Loucy (cell line): ENCODE data around the gene MDM2.

Experiments used
- H2AFZ ChIP-seq: fragments of 200-600 bp; sonication (generic); 2 replicates; pipeline ENCODE4 v1.6.0; 2016; ENCODE audit warnings: antibody characterized with exemption, mild to moderate bottlenecking, low read length, moderate library complexity
- H3F3A ChIP-seq: fragments of 200-600 bp; 2 replicates; pipeline ENCODE4 v1.6.0; 2016; ENCODE audit warnings: antibody characterized with exemption, low read depth, mild to moderate bottlenecking
- H3K27me3 ChIP-seq: fragments of 200-600 bp; sonication (generic); 2 replicates; pipeline ENCODE4 v1.6.1; 2014; ENCODE audit warnings: low read length, mild to moderate bottlenecking; ENCODE audit not compliant: insufficient read depth, poor library complexity, severe bottlenecking
- H3K36me3 ChIP-seq: fragments of 200-600 bp; sonication (generic); 2 replicates; pipeline ENCODE4 v1.6.1; 2016; ENCODE audit warnings: low read length; ENCODE audit not compliant: insufficient read depth
- H3K4me1 ChIP-seq: fragments of 200-600 bp; sonication (generic); 2 replicates; pipeline ENCODE4 v1.5.1; 2014; ENCODE audit warnings: low read length, mild to moderate bottlenecking; ENCODE audit not compliant: insufficient read depth, poor library complexity, severe bottlenecking
- H3K4me2 ChIP-seq: fragments of 200-600 bp; sonication (generic); 2 replicates; pipeline ENCODE4 v1.6.0; 2014; ENCODE audit warnings: antibody characterized with exemption, low read length, low read depth, mild to moderate bottlenecking; ENCODE audit not compliant: poor library complexity, severe bottlenecking
- H3K4me3 ChIP-seq: fragments of 200-600 bp; sonication (generic); 2 replicates; pipeline ENCODE4 v1.5.1; 2014; ENCODE audit warnings: low read length, mild to moderate bottlenecking, mixed read lengths; ENCODE audit not compliant: poor library complexity, severe bottlenecking
- H3K79me2 ChIP-seq: fragments of 200-600 bp; sonication (generic); 2 replicates; pipeline ENCODE4 v1.6.1; 2014; ENCODE audit warnings: low read length; ENCODE audit not compliant: insufficient read depth
- H3K9ac ChIP-seq: fragments of 200-600 bp; sonication (generic); 2 replicates; pipeline ENCODE4 v1.6.0; 2014; ENCODE audit warnings: mild to moderate bottlenecking, low read depth, low read length, moderate library complexity; ENCODE audit not compliant: poor library complexity, severe bottlenecking
- H3K9me2 ChIP-seq: fragments of 200-600 bp; sonication (generic); replicated peaks from 2 replicates; pipeline ENCODE4 v1.6.1; 2016; ENCODE audit warnings: low read depth, low read length, mixed read lengths
- H3K9me3 ChIP-seq: fragments of 200-600 bp; sonication (generic); 2 replicates; pipeline ENCODE4 v1.6.1; 2014; ENCODE audit warnings: mild to moderate bottlenecking, antibody characterized with exemption, low read length, low read depth; ENCODE audit not compliant: insufficient read depth
- H4K20me1 ChIP-seq: fragments of 200-600 bp; sonication (generic); 2 replicates; pipeline ENCODE4 v1.6.0; 2014; ENCODE audit warnings: antibody characterized with exemption, low read length, mild to moderate bottlenecking; ENCODE audit not compliant: insufficient read depth, poor library complexity, severe bottlenecking
- CTCF ChIP-seq: fragments of 200-600 bp; sonication (generic); conservative IDR thresholded peaks from 2 replicates; pipeline ENCODE4 v1.5.1; 2014; ENCODE audit warnings: mild to moderate bottlenecking, antibody characterized with exemption, low read length
- EZH2phosphoT487 ChIP-seq: fragments of 200-600 bp; IDR thresholded peaks from 2 replicates; pipeline ENCODE4 v1.6.1; 2018; ENCODE audit warnings: antibody characterized with exemption, mild to moderate bottlenecking, moderate library complexity, borderline replicate concordance

Gene MDM2

GRCh38 chr12:68791897-68792481 lies 16.0 kb upstream of the MDM2 start:
- H3K27me3 ChIP-seq = no peaks in the 10 kb centered on the region
- H3K9me3 ChIP-seq = no peaks in the 10 kb centered on the region
- H2AFZ ChIP-seq = no peak overlapping the region
- H3F3A ChIP-seq = no peaks in the 10 kb centered on the region
- H3K4me2 ChIP-seq = no peak overlapping the region
- no peaks in the 10 kb centered on the region for H3K36me3 ChIP-seq
- H3K4me3 ChIP-seq = no peak overlapping the region
- no peaks in the 10 kb centered on the region for H3K79me2 ChIP-seq
- TF ChIP-seq CTCF (no peak), EZH2phosphoT487 (no peak)
- peaks cover 16% of the 10 kb centered on the region for H3K4me1 ChIP-seq
- no peaks in the 10 kb centered on the region for H3K9me2 ChIP-seq
- no peaks in the 10 kb centered on the region for H4K20me1 ChIP-seq
- H3K9ac ChIP-seq = no peak overlapping the region

- TF ChIP-seq EZH2phosphoT487 = no peak
- no peak for TF ChIP-seq CTCF
- Histone ChIP-seq H3F3A (no peaks in the 10 kb centered on the region), H3K27me3 (no peaks in the 10 kb centered on the region), H3K4me3 (no peak overlapping the region), H3K36me3 (no peaks in the 10 kb centered on the region), H3K79me2 (no peaks in the 10 kb centered on the region), H3K4me1 (peaks cover 9% of the 10 kb centered on the region), H3K9me2 (no peaks in the 10 kb centered on the region), H3K4me2 (peak overlapping the region; percentile 21), H2AFZ (peak overlapping the region; percentile 74), H3K9me3 (no peaks in the 10 kb centered on the region), H4K20me1 (no peaks in the 10 kb centered on the region), H3K9ac (peak overlapping the region; percentile 15)
Measured at GRCh38 chr12:68792952-68793351, 15.0 kb upstream of the MDM2 start.

GRCh38 chr12:68793436-68793835 lies 14.5 kb upstream of the MDM2 start:
- Histone ChIP-seq H3K36me3 (no peaks in the 10 kb centered on the region), H3K9ac (peak overlapping the region; percentile 15), H3K27me3 (no peaks in the 10 kb centered on the region), H3K4me3 (no peak overlapping the region), H2AFZ (peak overlapping the region; percentile 74), H3F3A (no peaks in the 10 kb centered on the region), H3K79me2 (no peaks in the 10 kb centered on the region), H3K4me1 (peaks cover 9% of the 10 kb centered on the region), H3K9me2 (no peaks in the 10 kb centered on the region), H4K20me1 (no peaks in the 10 kb centered on the region), H3K4me2 (peak overlapping the region; percentile 21), H3K9me3 (no peaks in the 10 kb centered on the region)
- TF ChIP-seq CTCF (no peak), EZH2phosphoT487 (no peak)
